ENCODE data around the gene GAS2. TPM values are rescaled to one million over a fixed set of nuclear protein-coding genes. Genes with fewer than 3 reads are reported as not detected.

Gene GAS2
- total RNA-seq, 2 experiments from 2014 or later: 1.8 to 4.1 TPM

GRCh38 chr11:22785251-22785650 is 118.8 kb downstream of the GAS2 start:
- ChIA-PET CTCF (ENCODE audit: unreplicated experiment) (no interaction called here), POLR2A (interaction anchor here (0.8 kb wide), 1 partner anchor 157 kb away, joined by 3 read pairs; no protein-coding TSS in a partner anchor)
- Histone ChIP-seq H3K9me2 (ENCODE audit: insufficient read depth, low read length) (no peaks in the 10 kb centered on the region), H3K27ac (ENCODE audit: low read depth, low read length, poor library complexity, severe bottlenecking) (no peak overlapping the region), H3K4me3 (ENCODE audit: low read depth, low read length, poor library complexity, severe bottlenecking) (no peak overlapping the region), H3K9me3 (ENCODE audit: low read length) (no peaks in the 10 kb centered on the region), H3K79me2 (ENCODE audit: insufficient read depth, low read depth, low read length) (no peaks in the 10 kb centered on the region), H3K36me3 (ENCODE audit: insufficient read depth, low read length) (no peaks in the 10 kb centered on the region), H3K4me2 (ENCODE audit: low read length) (no peak overlapping the region), H2AFZ (ENCODE audit: low read length) (no peak overlapping the region), H4K20me1 (ENCODE audit: insufficient read depth, low read length) (no peaks in the 10 kb centered on the region), H3K4me1 (ENCODE audit: insufficient read depth, low read length, poor library complexity, severe bottlenecking) (peaks cover 6% of the 10 kb centered on the region)
- TF ChIP-seq CTCF (conservative IDR thresholded peaks at IDR 0.05; ENCODE audit: low read length) (no peak), EZH2phosphoT487 (IDR thresholded peaks at IDR 0.05; ENCODE audit: borderline replicate concordance, low read depth, low read length) (no peak)
- intact Hi-C loops (cut with micrococcal nuclease; ENCODE audit: unreplicated experiment): loop anchor here (5.0 kb wide), 1 partner anchor 538 kb away; no protein-coding TSS in a partner anchor
- no TSS peak for BruUV-seq (replicated peaks)
- DNase-seq (ENCODE audit: low spot score): no peak

GRCh38 chr11:22786475-22786874 is 120.1 kb downstream of the GAS2 start:
- no TSS peak for BruUV-seq (replicated peaks)
- ChIA-PET POLR2A (no interaction called here), CTCF (ENCODE audit: unreplicated experiment) (no interaction called here)
- DNase-seq (ENCODE audit: low spot score): no peak
- TF ChIP-seq EZH2phosphoT487 (IDR thresholded peaks at IDR 0.05; ENCODE audit: borderline replicate concordance, low read depth, low read length): no peak
- no peak for TF ChIP-seq CTCF (conservative IDR thresholded peaks at IDR 0.05; ENCODE audit: low read length)
- no peak overlapping the region for H2AFZ ChIP-seq (ENCODE audit: low read length)
- H3K9me3 ChIP-seq (ENCODE audit: low read length): no peaks in the 10 kb centered on the region
- no peaks in the 10 kb centered on the region for H3K9me2 ChIP-seq (ENCODE audit: insufficient read depth, low read length)
- H3K79me2 ChIP-seq (ENCODE audit: insufficient read depth, low read depth, low read length): no peaks in the 10 kb centered on the region
- no peak overlapping the region for H3K4me2 ChIP-seq (ENCODE audit: low read length)
- no peak overlapping the region for H3K4me3 ChIP-seq (ENCODE audit: low read depth, low read length, poor library complexity, severe bottlenecking)
- no peaks in the 10 kb centered on the region for H3K4me1 ChIP-seq (ENCODE audit: insufficient read depth, low read length, poor library complexity, severe bottlenecking)
- H4K20me1 ChIP-seq (ENCODE audit: insufficient read depth, low read length): no peaks in the 10 kb centered on the region
- H3K27ac ChIP-seq (ENCODE audit: low read depth, low read length, poor library complexity, severe bottlenecking): no peak overlapping the region
- H3K36me3 ChIP-seq (ENCODE audit: insufficient read depth, low read length): no peaks in the 10 kb centered on the region
- intact Hi-C loops (cut with micrococcal nuclease; ENCODE audit: unreplicated experiment): loop anchor here (2.0 to 5.0 kb wide), 2 partner anchors 452 to 539 kb away; no protein-coding TSS in a partner anchor

GRCh38 chr11:22787055-22787454 is 120.6 kb downstream of the GAS2 start:
- no peaks in the 10 kb centered on the region for H3K9me3 ChIP-seq (ENCODE audit: low read length)
- TF ChIP-seq EZH2phosphoT487 (IDR thresholded peaks at IDR 0.05; ENCODE audit: borderline replicate concordance, low read depth, low read length) (no peak), CTCF (conservative IDR thresholded peaks at IDR 0.05; ENCODE audit: low read length) (no peak)
- DNase-seq (ENCODE audit: low spot score): no peak
- ChIA-PET CTCF (ENCODE audit: unreplicated experiment) (no interaction called here), POLR2A (no interaction called here)
- BruUV-seq (replicated peaks): no TSS peak
- H4K20me1 ChIP-seq (ENCODE audit: insufficient read depth, low read length): no peaks in the 10 kb centered on the region
- H3K36me3 ChIP-seq (ENCODE audit: insufficient read depth, low read length): no peaks in the 10 kb centered on the region
- H3K4me2 ChIP-seq (ENCODE audit: low read length): no peak overlapping the region
- intact Hi-C loops (cut with micrococcal nuclease; ENCODE audit: unreplicated experiment): loop anchor here (2.0 to 5.0 kb wide), 2 partner anchors 452 to 540 kb away; no protein-coding TSS in a partner anchor
- H3K79me2 ChIP-seq (ENCODE audit: insufficient read depth, low read depth, low read length): no peaks in the 10 kb centered on the region
- H3K27ac ChIP-seq (ENCODE audit: low read depth, low read length, poor library complexity, severe bottlenecking): no peak overlapping the region
- H3K4me1 ChIP-seq (ENCODE audit: insufficient read depth, low read length, poor library complexity, severe bottlenecking): no peaks in the 10 kb centered on the region
- no peaks in the 10 kb centered on the region for H3K9me2 ChIP-seq (ENCODE audit: insufficient read depth, low read length)
- no peak overlapping the region for H3K4me3 ChIP-seq (ENCODE audit: low read depth, low read length, poor library complexity, severe bottlenecking)
- no peak overlapping the region for H2AFZ ChIP-seq (ENCODE audit: low read length)

All from OCI-LY7 (cell line).